Stimulated activated CD4-positive, alpha-beta T cell treated with anti-CD3 and anti-CD28 coated beads, TNF-alpha, amount 100 ng/mL, for 48 hours (primary cell): ENCODE results near the gene CAMK1D.
A peak's percentile ranks its signal among the peaks of the same experiment; 100 is the strongest.
"Not testable (repeated sequence)": the region's sequence is repeated elsewhere in the genome, so short reads cannot be mapped to it uniquely, and the experiment has no call there.

Experiments used
- DNase-seq, 3 donors: peaks; one replicate each; pipeline ENCODE4 v3.0.0-alpha.2; 2020; ENCODE audit warnings: low read depth in 3 of 3

Gene CAMK1D

GRCh38 chr10:12466704-12467305 is 117.5 kb downstream of the CAMK1D start:
- no peak for DNase-seq

- DNase-seq = no peak
These were observed 120.0 kb downstream of the CAMK1D start for GRCh38 chr10:12469345-12469744.

- DNase-seq = no peak
These were observed 121.4 kb downstream of the CAMK1D start for GRCh38 chr10:12470719-12471118.

- DNase-seq = no peak
These were observed 121.8 kb downstream of the CAMK1D start for GRCh38 chr10:12471135-12471534.

- DNase-seq = no peak
These were observed 124.1 kb downstream of the CAMK1D start for GRCh38 chr10:12473491-12473890.

GRCh38 chr10:12474727-12475412 is 125.5 kb downstream of the CAMK1D start:
- DNase-seq = no peak

- DNase-seq = no peak
These were observed 127.3 kb downstream of the CAMK1D start for GRCh38 chr10:12476656-12477055.

- DNase-seq = no peak
These were observed 130.1 kb downstream of the CAMK1D start for GRCh38 chr10:12479437-12479844.

- DNase-seq = no peak
These were observed 130.6 kb downstream of the CAMK1D start for GRCh38 chr10:12479924-12480323.

GRCh38 chr10:12480440-12480839 is 131.1 kb downstream of the CAMK1D start:
- no peak for DNase-seq

- DNase-seq = no peak
These were observed 132.6 kb downstream of the CAMK1D start for GRCh38 chr10:12481924-12482323.

- no peak for DNase-seq
These were observed 133.2 kb downstream of the CAMK1D start for GRCh38 chr10:12482587-12482986.

- no peak for DNase-seq
These were observed 134.9 kb downstream of the CAMK1D start for GRCh38 chr10:12484002-12484918.

GRCh38 chr10:12484941-12485805 is 135.8 kb downstream of the CAMK1D start:
- DNase-seq = peak in 1 of 3 donors; percentile 15

GRCh38 chr10:12487366-12487765 is 138.0 kb downstream of the CAMK1D start:
- DNase-seq = no peak

- no peak for DNase-seq
These were observed 139.3 kb downstream of the CAMK1D start for GRCh38 chr10:12488626-12489025.

GRCh38 chr10:12489357-12489756 is 140.0 kb downstream of the CAMK1D start:
- DNase-seq = no peak

- no peak for DNase-seq
These were observed 140.5 kb downstream of the CAMK1D start for GRCh38 chr10:12489806-12490205.

GRCh38 chr10:12490963-12491362 is 141.6 kb downstream of the CAMK1D start:
- DNase-seq = no peak

GRCh38 chr10:12491491-12491890 is 142.1 kb downstream of the CAMK1D start:
- no peak for DNase-seq

GRCh38 chr10:12492016-12492415 is 142.7 kb downstream of the CAMK1D start:
- DNase-seq = no peak

- DNase-seq = not testable (repeated sequence)
These were observed 147.7 kb downstream of the CAMK1D start for GRCh38 chr10:12497046-12497445.
